HG02678 (cell line): ENCODE measurements around the gene LBHD2.
"Not testable (repeated sequence)": the region's sequence is repeated elsewhere in the genome, so short reads cannot be mapped to it uniquely, and the experiment has no call there.

Source experiments
- ATAC-seq: cut with Tn5 transposase; IDR thresholded peaks from one replicate; pipeline ENCODE4 v1.9.1; 2021; ENCODE audit warnings: mild to moderate bottlenecking, moderate library complexity; ENCODE audit not compliant: unreplicated experiment

The LBHD2 gene

DNA sequence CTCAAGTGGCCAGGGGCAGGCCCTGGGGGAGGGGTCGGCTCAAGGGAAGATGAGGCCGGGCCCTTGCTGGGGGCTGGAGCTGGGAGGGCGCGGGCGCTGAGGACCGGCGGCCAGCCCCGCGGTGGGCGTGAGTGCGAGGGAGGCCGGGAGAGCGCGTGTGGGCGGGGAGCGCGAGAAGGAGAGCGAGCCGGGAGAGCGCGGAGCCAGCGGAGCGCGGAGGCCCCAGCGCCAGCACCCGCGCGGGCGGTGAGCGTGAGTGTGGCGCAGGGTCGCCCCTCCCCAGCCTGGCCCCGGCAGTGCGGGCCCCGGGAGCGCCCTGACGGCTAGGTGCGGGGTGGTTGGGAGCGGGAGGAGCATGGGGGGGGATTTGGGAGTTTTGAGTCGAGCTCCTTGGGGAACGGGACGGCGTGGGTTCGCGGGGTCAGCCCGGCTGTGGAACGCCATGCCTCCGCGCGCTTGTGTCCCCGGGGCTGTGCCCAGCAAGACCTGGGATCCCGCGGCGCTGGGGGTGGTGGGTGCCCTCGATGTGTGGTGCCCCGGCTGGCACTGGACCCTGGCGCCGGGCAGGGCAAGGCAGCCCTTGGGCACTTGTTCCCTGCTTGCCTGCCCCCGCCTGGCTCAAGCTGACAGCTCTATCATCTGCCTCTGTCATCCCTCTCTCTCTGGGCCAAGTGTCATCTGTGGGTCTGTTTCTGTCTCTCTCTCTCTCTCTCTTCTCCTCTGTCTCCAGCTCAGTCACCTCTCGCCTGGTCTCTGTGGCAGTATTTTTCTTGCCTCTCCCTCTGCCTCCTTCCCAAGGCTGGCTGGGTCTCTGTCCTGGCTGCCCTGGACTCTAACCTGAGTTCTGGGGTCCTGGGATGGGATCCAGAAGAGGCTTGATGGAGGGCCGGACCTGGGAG, at the start of gene LBHD2:
TSS of gene LBHD2 (plus strand) at position 190 of the 899 bp plus-strand sequence. CDS start 1,803 bp downstream, outside the sequence.
- no peak for ATAC-seq

DNA sequence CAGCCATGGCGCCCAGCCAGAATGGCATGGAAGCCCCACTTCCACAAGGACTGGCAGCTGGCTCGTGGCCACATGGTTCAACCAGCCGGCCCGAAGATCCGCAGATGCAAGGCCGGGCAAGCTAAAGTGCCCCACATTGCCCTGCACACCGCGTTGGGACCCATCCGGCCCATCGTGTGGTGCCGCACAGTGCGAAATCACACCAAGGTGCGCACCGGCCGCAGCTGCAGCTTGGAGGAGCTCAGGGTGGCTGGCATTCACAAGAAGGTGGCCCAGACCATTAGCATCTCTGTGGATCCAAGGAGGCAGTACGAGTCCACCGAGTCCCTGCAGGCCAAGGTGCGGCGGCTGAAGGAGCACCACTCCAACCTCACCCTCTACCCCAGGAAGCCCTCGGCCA, 42.5 kb upstream of the LBHD2 start:
- ATAC-seq = no peak

DNA sequence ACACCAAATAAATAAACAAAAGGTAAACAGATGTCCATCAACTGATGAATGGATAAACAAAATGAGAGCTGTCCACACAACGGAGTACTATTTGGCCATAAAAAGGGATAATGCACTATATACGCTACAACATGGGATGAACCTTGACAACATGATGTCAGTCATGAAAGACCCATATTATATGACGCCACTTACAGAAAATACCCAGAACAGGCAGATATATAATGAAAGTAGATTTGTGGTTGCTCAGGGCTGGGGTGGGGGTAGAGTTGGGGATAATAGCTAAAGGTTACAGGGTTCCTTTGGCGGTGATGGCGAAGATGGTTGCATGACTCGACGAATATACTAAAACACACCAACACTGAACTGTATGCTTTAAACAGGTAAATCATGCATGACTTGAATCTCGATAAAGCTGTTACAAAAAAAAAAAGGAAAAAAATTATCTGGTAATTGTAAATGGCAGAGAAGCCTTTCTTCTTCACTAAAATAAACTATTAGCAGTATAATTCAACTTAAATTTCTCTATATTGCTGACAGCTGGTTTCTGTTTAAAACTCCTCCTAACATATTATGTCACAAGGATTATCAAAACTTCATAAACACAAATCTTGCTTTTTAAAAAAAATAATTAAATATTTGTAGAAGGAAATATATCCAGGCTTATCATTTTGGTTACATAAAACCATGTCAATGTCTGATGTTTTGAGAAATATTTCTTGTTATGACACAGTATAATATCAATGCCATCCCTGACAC, 40.6 kb upstream of the LBHD2 start:
- no peak for ATAC-seq

DNA sequence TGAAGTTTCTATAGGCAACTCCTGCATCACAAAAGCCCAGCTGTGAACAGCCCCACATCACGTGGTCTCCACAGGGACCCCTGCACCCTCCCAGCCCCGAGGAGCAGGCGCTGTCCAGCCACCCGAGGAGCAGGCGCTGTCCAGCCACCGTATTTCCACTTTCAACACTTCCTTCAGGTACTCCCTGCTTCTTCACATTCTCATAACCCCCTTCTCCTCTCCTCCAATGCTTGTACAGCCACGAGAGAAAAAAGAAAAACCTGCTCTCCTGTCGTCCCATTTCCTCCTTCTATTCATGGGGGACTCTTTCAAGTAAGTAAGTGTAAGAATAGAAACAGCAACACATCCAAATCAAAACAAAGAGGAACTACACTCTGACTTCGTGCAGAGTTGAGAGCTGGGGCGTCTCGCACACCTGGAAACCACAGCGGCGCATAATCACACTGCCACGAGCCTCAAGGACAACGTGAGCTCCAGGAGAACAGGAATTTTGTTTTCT, 38.6 kb upstream of the LBHD2 start:
- ATAC-seq = peak; percentile 52

DNA sequence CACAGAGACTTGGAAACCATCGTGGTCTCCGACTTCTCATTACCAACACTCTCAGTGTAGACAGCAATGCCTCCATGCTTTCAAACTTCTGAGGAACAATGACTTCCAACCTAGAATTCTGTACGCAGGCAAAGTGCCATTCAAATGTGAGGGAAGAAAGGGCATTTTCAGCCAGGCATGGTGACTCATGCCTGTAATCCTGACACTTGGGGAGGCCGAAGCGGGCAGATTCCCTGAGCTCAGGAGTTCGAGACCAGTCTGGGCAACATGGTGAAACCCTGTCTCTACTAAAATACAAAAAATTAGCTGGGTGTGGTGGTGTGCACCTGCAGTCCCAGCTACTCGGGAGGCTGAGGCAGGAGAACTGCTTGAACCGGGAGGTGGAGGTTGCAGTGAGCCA, 36.6 kb upstream of the LBHD2 start:
- ATAC-seq = not testable (repeated sequence)

DNA sequence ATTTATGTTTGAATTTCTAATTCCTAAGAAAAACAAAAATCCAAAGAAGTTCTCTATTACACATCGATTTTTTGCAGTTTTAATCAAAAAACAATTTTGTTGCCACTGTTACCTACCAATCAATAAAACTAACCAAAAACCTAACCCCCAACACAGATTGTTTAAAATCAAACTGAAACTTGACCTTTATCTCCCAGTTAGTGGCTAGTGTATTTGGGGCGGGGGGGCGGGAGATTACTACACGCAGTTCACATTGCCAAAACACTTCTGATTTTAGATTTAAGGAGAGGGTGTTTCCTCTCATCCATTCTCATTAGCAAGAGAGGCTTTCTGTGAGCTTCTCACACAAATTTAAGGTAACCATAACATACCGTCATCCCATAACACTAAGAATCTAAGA, 33.1 kb upstream of the LBHD2 start:
- ATAC-seq = no peak

DNA sequence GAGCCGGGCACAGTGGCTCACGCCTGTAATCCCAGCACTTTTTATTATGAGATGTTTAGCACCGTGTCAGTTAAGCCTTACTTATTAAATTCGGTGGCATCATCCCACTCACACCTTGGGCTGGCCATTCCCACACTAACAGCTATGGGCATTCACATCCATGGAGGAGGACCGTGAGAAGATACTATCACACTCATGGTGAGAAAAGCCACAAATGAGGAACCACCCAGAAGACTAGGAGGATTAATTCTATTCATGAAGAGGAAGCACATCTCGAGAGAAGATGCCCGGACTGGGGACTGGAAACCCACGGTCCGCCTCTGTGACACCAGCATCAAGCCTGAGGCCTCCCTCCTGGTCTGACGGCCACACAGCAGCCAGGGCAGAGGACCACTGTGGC, 31.6 kb upstream of the LBHD2 start:
- no peak for ATAC-seq

DNA sequence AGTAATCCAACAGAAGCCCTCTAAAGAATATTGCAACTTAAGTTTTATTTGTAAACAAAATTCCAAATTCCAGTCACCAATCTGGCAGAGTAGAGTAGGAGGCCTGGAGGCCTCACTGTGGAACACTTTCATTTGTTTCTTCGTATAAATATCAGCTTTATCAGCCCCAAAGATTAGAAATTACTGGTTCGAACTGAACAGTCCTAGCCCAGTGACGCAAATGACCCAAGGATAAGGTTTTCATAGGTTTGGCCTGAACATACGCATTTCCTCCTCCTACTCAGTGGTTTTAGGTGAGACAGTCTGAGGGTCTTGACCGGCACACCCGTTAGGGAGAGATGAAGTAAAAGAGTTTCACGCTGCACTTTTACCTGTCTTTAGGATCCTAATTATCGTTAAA, 28.3 kb upstream of the LBHD2 start:
- ATAC-seq = no peak

DNA sequence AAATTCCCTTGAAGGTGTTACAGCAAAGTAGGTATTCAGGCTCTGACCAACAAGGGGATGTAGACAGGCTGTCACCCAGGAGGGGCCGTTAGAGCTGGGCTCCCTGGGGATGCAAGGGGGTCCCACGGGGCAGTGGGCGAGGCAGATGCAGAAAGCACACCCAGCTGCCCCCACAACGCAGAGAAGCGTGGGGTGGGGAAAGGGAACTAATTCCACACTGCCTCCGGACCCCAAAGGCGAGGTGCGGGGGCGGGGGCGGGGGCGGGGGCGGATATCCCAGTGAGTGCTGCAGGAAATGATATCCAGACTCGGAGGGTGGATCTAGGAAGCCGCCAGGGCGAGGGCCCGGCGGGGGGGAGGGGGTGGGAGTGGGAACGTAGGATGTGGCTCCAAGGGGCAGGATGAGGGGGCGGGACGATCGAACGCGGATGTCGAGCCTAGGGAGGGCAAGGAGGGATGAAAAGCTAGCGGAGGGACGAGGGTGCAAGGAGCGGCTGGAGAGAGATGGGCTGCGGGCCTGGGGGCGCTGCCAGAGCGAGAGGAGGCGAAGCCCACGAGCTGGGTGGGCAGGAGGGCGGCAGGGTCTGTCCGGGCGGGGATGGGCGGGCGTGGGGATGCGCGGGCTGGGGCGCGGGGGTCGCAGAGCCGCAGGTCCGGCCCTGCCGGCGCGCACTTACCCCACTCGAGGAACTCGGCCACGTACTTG, 27.5 kb upstream of the LBHD2 start:
- ATAC-seq = no peak

DNA sequence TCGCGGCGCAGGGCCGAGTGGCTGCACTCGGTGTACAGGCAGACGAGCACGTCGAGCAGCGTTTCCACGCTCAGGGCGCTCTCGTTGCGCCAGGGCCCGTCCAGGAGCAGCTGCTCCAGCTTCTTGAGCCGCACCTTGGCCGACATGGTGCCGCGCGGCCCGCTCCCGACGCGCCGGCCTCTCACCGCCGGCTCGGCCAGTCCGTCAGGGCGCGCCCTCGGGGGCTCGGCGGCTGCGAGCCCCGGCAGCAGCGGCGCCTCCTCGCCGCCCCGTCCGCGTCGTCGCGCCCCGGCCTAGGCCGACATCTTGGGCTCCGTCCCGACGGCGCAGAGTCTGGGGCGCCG, 27.0 kb upstream of the LBHD2 start:
- ATAC-seq = no peak

DNA sequence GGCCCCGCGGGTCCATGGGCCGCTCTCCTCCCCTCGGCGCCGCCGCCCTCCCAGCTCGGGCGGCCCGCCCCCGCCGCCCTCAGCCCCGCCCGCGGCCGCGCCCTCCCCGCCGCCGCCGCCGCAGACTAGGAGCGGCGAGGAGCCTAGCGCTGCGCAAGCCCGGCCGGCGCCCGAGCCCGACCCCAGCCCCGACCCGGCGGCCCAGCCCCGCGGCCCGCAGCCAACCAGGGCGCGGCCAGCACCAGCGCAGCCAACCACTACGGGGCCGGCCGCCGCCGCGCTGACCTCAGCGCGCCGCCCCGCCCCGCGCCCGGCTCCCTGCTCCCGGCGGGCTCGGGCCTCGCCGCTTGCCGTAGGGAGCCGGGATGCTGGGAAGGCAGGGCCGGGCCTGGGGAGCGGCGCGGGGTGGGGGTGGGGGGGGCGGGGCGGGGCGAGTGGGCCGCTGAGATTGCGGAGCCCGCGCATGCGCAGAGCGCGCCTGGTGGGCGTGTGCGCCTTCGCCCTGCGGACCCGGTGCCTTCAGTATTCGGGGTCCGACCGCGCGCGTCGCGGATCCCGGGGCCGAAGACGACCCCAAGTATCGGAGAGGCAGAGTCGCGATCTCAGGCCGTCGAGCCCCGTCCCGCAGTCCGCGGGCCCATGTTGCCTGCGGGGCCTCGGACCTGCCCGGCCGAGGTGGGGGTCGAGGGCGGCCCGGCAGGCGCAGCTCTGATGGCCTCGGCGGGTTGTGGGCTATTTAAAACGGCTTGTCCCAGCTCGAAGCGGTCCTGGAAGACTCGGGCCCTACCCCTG, 26.4 kb upstream of the LBHD2 start, which contains the start of gene CDC42BPB:
TSS of gene CDC42BPB (minus strand) at position 178 of the 792 bp plus-strand sequence. CDS start 376 bp downstream, outside the sequence.
- ATAC-seq = peak; percentile 77

DNA sequence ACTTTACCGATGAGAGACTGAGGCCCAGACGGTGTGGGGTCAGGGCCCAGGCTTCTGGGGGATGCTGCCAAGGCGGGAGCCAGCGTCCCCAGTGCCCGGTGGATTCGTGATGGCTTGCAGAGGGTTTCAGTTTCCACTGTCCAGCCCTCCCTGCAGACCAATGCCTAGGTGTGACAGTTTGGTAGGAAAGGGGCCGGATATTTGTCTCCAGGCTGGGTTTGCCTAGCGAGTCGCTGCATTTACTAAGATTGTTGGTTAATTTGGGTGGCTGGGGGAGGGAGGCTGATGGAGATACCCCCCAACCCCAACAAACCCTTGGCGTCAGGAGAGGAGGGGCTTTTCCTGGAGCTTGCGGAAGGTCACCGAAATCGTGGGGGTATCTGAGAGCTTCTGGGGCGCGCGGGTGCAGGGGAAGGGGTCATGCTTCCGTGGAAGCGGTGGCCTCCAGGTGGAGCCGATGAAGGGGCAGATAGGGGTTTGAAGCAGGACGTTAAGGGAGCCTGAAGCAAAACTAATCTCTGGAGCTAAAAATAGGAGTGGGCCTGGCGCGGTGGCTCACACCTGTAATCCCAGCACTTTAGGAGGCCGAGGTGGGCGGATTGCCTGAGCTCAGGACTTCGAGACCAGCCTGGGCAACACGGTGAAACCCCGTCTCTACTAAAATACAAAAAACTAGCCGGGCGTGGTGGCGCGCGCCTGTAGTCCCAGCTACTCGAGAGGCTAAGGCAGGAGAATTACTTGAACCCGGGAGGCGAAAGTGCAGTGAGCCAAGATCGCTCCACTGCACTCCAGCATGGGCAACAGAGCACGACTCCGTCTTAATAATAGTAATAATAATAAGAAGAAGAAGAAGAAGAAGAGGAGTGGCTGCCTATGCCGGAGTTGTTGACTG, 25.6 kb upstream of the LBHD2 start:
- ATAC-seq = no peak

DNA sequence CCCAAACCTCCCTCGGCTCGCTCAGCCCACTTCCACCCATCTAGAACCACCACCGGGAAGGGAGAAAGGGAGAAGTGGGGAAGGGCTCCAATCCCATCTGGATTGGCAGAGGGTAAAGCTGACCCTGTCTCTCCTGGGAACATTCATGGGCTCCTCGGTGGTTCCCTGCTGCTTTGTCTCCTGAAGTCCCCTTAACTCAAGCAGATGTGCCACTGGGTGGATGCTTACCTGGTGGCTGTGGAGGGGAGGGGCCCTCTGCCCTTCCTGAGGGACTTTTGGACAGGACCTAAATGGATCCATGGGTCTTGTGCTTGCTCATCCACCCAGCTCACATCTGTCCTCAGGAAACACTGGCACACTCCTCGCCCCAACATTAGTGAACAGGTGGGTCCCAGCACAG, 24.5 kb upstream of the LBHD2 start:
- ATAC-seq = no peak

DNA sequence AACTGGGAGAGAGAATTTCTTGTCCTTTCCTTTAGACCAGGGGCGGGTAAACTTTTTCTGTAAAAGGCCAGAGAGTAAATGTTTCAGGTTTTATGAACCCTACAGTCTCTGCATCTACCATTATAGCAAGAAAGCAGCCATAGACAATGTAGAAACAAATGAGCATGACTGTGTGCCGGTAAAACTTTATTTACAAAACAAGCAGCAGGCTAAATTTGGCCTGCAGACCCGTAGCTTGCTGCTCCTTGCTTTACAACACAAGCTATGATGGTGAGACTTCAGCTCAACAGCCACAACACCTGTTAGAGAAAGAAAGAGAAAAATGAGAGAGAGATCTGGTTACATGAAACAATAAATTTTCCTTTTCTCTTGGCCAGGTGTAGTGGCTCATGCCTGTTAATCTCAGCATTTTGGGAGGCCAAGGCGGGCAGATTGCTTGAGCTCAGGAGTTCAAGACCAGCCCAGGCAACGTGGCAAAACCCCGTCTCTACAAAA, 22.5 kb upstream of the LBHD2 start:
- no peak for ATAC-seq

DNA sequence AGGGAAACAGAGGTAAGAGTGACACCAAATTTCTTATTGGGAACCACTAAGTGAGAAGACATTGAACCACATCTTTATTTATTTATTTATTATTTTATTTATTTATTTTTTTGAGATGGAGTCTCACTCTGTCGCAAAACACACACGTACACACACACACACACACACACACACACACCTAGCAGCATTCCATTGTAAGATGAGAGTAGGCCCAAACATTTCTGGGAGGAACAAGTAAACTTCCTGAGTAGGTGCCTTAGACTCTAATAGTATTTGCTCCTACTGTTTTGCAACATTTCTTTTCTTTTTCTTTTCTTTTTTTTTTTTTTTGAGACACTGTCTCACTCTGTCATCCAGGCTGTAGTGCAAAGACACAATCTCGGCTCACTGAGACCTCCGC, 19.6 kb upstream of the LBHD2 start:
- ATAC-seq = no peak

DNA sequence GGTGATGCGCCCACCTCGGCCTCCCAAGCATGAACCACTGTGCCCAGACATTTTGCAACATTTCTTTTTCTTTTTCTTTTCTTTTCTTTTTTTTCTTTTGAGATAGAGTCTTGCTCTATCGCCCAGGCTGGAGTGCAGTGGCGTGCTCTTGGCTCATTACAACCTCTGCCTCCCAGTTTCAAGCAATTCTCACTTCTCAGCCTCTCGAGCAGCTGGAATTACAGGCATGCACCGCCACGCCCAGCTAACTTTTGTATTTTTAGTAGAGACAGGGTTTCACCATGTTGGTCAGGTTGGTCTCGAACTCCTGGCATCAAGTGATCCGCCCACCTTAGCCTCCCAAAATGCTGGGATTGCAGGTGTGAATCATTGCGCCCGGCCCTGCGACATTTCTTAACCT, 19.0 kb upstream of the LBHD2 start:
- no peak for ATAC-seq

DNA sequence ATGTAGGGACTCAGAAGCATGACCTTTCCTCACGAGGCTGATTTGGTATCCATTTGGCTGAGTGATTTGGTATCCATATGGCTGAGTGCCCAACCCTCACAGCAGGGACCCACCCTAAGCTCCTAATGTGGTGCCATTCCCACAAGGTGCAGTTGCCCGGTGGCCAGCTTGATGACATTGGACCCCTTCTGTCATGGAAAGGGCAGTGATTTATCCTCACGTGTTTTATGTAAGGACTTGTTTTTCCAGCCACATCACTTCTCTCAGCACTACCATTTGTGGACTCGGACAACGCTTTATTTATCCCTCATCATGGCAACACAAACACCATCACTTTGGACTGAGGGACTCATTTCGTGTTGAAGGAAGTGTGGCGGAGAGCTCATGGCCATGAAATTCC, 18.1 kb upstream of the LBHD2 start:
- no peak for ATAC-seq

DNA sequence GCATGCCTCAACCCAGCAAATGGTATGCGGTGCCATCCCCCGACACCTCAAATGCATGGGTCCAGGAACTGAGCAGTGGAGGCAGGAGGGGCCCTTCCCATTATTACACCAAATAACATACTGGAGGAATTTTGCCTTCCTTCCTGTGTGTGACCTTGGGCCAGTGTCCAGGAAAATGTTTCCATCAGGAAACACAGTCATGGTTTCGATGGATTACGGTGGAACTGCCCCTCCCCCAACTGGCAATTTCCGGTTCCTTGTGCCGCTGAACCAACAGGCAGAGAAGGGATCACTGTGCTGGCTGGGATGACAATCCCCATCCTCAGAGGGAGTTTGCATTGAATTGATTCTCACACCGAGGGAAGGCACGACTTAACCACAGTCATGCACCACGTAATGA, 17.6 kb upstream of the LBHD2 start:
- no peak for ATAC-seq

DNA sequence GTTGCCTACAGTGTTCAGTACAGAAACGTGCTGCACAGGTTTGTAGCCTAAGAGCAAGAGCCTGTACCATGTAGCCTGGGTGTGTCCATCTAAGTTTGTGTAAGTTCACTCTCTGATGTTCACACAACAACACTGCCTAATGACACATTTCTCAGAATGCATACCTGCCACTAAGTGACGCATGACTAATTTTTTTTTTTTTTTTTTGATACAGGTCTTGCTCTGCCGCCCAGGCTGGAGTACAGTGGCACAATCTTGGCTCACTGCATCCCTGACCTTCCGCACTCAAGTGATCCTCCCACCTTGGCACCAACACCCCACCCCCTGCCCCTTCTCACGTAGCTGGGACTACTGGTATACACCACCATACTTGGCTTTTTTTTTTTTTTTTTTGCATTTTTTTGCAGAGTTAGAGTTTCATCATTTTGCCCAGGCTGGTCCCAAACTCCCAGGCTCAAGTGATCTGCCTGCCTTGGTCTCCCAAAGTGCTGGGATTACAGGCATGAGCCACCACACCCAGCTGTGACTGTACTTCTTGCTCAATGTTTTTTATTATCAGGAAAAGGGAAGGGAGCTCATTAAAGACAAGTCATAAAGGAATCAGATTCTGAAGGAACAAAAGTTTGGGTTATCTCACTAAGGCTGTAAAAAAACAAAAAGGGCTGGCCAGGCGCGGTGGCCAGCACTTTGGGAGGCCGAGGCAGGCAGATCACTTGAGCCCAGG, 16.6 kb upstream of the LBHD2 start:
- no peak for ATAC-seq
